GM20000 (cell line): Measurements from ENCODE around the gene TMEM170A.

ENCODE experiments used
- DNase-seq: peaks from one replicate; pipeline ENCODE4 v3.0.0; 2012; ENCODE audit warnings: low spot score
- TF ChIP-seq, protein P1 (sequence below): IDR thresholded peaks from 2 replicates; pipeline ENCODE4 v1.5.1; 2012; ENCODE audit warnings: mild to moderate bottlenecking, control low read depth; ENCODE audit errors: extremely low read depth, missing control alignments

The TMEM170A gene

DNA sequence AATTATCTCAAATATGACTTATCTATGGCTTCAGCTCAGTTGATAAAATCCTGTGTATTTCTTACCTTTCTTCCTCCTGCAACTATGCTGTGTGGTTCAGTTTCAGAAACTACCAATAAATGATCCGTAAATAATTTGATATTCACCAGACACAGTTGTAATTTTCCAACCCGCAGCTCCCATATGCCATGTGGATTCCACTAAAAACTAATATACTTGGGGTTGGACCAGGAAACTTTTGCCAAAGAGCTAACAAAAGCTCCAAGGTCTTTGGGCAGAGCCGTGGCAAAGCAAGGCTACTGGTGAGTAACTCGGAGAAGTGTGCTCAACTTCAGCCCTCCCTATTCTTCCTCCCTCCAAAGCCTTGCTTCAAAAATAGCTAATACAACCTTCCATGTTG lies 33.1 kb upstream of the TMEM170A start:
- TF ChIP-seq, protein P1, sequence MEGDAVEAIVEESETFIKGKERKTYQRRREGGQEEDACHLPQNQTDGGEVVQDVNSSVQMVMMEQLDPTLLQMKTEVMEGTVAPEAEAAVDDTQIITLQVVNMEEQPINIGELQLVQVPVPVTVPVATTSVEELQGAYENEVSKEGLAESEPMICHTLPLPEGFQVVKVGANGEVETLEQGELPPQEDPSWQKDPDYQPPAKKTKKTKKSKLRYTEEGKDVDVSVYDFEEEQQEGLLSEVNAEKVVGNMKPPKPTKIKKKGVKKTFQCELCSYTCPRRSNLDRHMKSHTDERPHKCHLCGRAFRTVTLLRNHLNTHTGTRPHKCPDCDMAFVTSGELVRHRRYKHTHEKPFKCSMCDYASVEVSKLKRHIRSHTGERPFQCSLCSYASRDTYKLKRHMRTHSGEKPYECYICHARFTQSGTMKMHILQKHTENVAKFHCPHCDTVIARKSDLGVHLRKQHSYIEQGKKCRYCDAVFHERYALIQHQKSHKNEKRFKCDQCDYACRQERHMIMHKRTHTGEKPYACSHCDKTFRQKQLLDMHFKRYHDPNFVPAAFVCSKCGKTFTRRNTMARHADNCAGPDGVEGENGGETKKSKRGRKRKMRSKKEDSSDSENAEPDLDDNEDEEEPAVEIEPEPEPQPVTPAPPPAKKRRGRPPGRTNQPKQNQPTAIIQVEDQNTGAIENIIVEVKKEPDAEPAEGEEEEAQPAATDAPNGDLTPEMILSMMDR, result no peak
- no peak for DNase-seq

DNA sequence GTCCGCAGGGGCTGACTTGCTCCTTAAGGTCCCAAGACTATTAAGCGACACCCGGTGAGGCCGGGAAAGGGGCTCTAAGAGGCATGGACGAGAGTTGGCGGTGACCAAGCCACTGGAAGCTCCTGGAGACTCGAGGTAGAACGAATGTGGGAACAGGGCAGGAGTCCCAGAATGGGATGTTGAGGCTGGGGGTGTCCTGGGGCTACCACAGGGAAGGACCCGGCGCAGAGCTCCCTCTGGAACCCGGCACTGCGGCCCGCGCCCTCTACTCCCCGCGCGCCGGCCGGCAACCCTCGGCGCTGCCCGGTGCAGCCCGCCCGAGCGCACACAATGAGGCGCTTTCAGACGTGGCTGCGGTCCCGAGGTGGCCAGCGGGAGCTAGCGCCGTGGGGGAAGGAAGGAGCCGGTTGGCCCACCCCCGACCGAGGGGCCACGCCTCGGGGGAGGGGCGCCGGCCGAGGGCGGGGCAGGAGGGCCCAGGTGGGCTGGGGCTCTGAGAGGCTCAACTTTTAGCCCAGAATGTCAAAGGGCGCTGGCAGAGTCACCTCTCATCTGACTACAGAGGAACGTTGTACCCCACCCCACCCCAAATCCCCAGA lies 30.7 kb upstream of the TMEM170A start, which contains the start of gene CHST6:
Gene CHST6 (minus strand): TSS at position 366 of the 599 bp plus-strand sequence. CDS start 15,613 bp downstream, outside the sequence.
- DNase-seq, result peak; percentile 86

DNA sequence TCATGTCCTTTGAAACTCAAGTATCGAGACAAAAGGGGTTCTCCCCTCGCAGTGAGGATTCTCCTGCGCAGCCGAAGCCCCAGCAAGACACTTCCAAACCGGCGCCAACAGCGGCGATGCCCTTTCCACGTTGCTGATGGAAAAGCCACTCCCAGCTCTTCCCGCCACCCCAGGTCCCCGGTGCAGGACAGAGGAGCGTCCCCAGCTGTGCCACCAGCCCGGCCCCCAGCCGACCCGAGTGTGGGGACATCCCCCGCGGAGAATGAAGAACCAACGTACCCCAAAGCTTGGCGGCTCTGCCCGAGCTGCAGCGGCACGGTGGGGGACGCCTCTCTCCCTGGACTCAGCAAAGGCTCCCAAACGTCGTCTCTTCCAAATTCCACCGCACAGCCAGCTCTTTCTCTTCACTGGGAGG lies 30.2 kb upstream of the TMEM170A start:
- DNase-seq, result no peak
- TF ChIP-seq, protein P1, result no peak

More for the DNA sequence above, 30.7 kb upstream of the TMEM170A start, which contains the start of gene CHST6:
- TF ChIP-seq, protein P1, result no peak

DNA sequence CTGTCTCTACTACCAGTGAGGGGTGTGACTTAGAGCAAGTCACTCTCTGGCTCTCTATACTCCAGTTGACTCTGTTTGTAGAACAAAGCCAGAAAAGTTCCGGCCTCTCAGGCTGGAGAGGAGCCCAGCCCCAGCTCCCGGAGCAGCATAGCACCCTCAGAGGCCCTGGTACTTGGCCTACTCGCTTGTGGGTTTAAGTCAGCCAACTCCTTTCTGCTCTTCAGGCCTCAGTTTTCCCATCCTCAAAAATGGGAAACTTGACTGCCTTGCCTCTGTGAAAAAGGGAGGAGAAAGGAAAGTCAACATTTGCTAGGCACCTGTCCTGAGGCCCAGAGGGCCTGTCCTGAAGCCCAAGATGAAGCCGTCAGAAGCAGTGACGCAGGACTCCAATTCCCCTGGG lies 29.7 kb upstream of the TMEM170A start:
- TF ChIP-seq, protein P1, result no peak

DNA sequence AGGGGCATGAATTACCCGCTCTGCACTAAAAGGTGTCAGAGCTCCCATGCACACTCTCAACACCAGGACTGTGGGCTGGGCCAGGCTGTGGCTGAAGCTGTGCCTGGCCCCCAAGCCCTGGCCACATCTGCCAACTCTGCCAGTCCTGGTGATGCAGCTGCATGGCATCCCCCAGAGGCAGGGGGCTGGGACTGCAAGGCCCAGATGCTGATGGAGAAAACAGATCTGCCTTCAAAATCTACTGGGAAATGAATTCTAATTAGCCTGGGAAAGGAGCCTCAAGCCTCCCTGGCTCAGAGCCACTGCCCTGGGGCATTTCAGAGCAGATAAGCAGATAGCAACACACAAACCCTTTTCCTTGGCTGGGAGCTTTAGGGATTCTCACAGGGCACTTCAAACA lies 27.4 kb upstream of the TMEM170A start:
- TF ChIP-seq, protein P1, result no peak
- no peak for DNase-seq

More for the DNA sequence above, 29.7 kb upstream of the TMEM170A start:
- DNase-seq, result no peak

DNA sequence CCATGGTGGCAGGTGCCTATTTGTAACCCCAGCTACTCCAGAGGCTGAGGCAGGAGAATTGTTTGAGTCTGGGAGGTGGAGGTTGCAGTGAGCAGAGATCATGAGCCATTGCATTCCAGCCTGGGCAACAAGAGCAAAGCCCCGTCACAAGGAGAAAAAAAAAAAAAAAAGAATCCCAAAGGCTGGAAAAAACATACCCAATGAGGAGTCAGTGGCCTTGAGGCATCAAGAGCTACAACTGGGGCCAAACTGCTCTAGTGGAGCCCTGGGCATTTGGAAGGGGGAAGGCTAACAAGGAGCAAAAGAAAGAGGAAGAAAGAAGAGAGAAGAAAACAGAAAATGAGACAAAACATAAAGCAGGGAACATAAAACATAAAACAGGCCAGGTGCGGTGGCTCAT lies 23.8 kb upstream of the TMEM170A start:
- TF ChIP-seq, protein P1, result no peak
- DNase-seq, result no peak

DNA sequence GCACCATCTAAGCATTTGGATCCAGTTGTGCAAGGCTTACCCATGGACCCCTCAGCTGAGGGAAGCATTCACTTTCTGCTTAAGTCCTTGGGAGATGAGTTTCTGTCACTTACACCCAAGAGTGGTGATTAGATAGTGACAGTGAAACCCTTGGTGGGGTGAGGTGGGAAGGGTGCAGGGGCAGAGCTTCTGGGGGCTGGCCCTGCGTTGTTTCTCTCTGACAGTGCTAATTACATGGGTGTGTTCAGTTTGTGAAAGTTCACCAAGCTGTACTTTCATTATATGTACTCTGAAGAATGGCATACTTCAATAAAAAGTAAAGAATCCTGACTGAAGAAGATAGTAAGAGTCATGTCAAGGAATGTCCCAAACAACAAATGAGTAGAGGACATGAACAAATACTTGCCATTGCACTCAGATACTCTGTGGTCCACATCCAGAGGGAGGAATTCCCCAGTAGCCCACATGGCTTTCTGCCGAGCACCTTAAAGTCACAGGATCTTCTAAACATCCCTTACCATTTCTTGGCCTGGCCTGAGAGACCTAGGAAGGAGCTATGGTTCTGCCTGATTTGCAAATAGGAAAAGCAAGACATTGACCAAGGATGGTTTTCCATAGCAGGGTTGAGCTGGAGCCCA lies 22.3 kb upstream of the TMEM170A start:
- peak; percentile 67 for DNase-seq
- TF ChIP-seq, protein P1, result no peak
